A549 (cell line): ENCODE results near the gene CEPT1. TPM values are rescaled to one million over a fixed set of nuclear protein-coding genes. Genes with fewer than 3 reads are reported as not detected.

Experiments used
- ATAC-seq, 2 experiments: fragments of 200-7000 bp in 1 of 2; fragments of >200 bp in 1 of 2; cut with Nextera tagmentation in 1 of 2; cut with Tn5 transposase in 1 of 2; 3 replicates each; pipeline versions ENCODE4 v1.8.0 to v1.9.1; 2018 to 2020; ENCODE audit warnings: mild to moderate bottlenecking in 1 of 2, moderate library complexity in 1 of 2
- CTCF ChIA-PET: fragments of 300-600 bp; sonication (Branson Sonifier 250); formaldehyde crosslinking; extraction: SDS; loops from one replicate; lab custom pipeline; 2021; ENCODE audit warnings: antibody characterized with exemption, inconsistent platforms; lab: Yijun Ruan, JAX
- POLR2A ChIA-PET: fragments of 350-600 bp; formaldehyde crosslinking; extraction: SDS; loops from one replicate; lab custom pipeline; 2021; ENCODE audit warnings: antibody characterized with exemption, inconsistent platforms; lab: Yijun Ruan, JAX
- DNase-seq, 2 experiments: peaks; one replicate each; pipeline versions ENCODE4 v3.0.0 to v3.0.0-alpha.2; 2011 to 2016; ENCODE audit warnings: low read depth in 1 of 2, low spot score in 1 of 2
- FAIRE-seq: peaks from 2 replicates; lab custom pipeline; 2011; peaks lifted over from hg19 to GRCh38; lab: Jason Lieb, UNC
- H3K27ac ChIP-seq, 2 experiments: fragments of >200 bp; sonication (Bioruptor Twin); formaldehyde crosslinking; 3 replicates each; pipeline ENCODE4 v1.5.1; 2016 to 2017
- H3K4me1 ChIP-seq: fragments of >200 bp; sonication (Bioruptor Twin); formaldehyde crosslinking; 3 replicates; pipeline ENCODE4 v1.6.1; 2016
- H3K4me2 ChIP-seq: fragments of >200 bp; sonication (Bioruptor Twin); formaldehyde crosslinking; 3 replicates; pipeline ENCODE4 v1.6.1; 2016
- H3K4me3 ChIP-seq: fragments of >200 bp; sonication (Bioruptor Twin); formaldehyde crosslinking; 3 replicates; pipeline ENCODE4 v1.5.1; 2016
- H3K9me3 ChIP-seq: fragments of >200 bp; sonication (Bioruptor Twin); formaldehyde crosslinking; 3 replicates; pipeline ENCODE4 v1.6.1; 2016
- BHLHE40 ChIP-seq: IDR thresholded peaks from 2 replicates; pipeline ENCODE4 v1.6.1; 2012; ENCODE audit warnings: low read depth, low read length, inconsistent platforms
- CHD4 ChIP-seq: fragments of 200-600 bp; sonication (generic); IDR thresholded peaks from 2 replicates; pipeline ENCODE4 v1.6.1; 2016; ENCODE audit warnings: antibody characterized with exemption, mild to moderate bottlenecking, borderline replicate concordance
- EHF ChIP-seq: fragments of 250-450 bp; sonication (Bioruptor Pico); IDR thresholded peaks from 2 replicates; pipeline ENCODE4 v1.5.0; 2020; ENCODE audit warnings: mild to moderate bottlenecking
- EHMT2 ChIP-seq: fragments of 200-600 bp; sonication (generic); IDR thresholded peaks from 2 replicates; pipeline ENCODE4 v1.6.1; 2016; ENCODE audit warnings: antibody characterized with exemption, low read depth, mild to moderate bottlenecking, moderate library complexity
- ELK1 ChIP-seq: fragments of 150-350 bp; IDR thresholded peaks from 2 replicates; pipeline ENCODE4 v1.6.1; 2014; ENCODE audit warnings: low read depth, mild to moderate bottlenecking, low read length
- FOXS1 ChIP-seq: fragments of 250-450 bp; sonication (Bioruptor Pico); IDR thresholded peaks from 2 replicates; pipeline ENCODE4 v1.5.0; 2020; ENCODE audit warnings: mild to moderate bottlenecking, moderate library complexity
- HMGXB4 ChIP-seq: fragments of 250-450 bp; sonication (Bioruptor Pico); IDR thresholded peaks from 2 replicates; pipeline ENCODE4 v1.5.0; 2021; ENCODE audit warnings: mild to moderate bottlenecking, moderate library complexity, borderline replicate concordance
- HOXA7 ChIP-seq: fragments of 250-450 bp; sonication (Bioruptor Pico); IDR thresholded peaks from 2 replicates; pipeline ENCODE4 v1.5.0; 2020; ENCODE audit warnings: mild to moderate bottlenecking, moderate library complexity
- JUN ChIP-seq, 2 experiments: fragments of >200 bp; sonication (Bioruptor Twin); formaldehyde crosslinking; IDR thresholded peaks; 2 replicates in 1 of 2; 3 replicates in 1 of 2; pipeline ENCODE4 v1.6.1; 2016 to 2017
- PHF8 ChIP-seq: fragments of 200-600 bp; sonication (generic); IDR thresholded peaks from 2 replicates; pipeline ENCODE4 v1.6.1; 2016; ENCODE audit warnings: low read depth, mild to moderate bottlenecking, antibody characterized with exemption, moderate library complexity, borderline replicate concordance
- RAD21 ChIP-seq, 2 experiments: fragments of >200 bp in 1 of 2; sonication (Bioruptor Twin) in 1 of 2; formaldehyde crosslinking in 1 of 2; IDR thresholded peaks in 1 of 2; conservative IDR thresholded peaks in 1 of 2; 2 replicates in 1 of 2; 3 replicates in 1 of 2; pipeline ENCODE4 v1.6.1; 2012 to 2018; ENCODE audit warnings: inconsistent platforms in 1 of 2
- RARB ChIP-seq: fragments of 250-450 bp; sonication (Bioruptor Pico); IDR thresholded peaks from 2 replicates; pipeline ENCODE4 v1.8.0; 2021; ENCODE audit warnings: mild to moderate bottlenecking, moderate library complexity
- SMC3 ChIP-seq: fragments of >200 bp; sonication (Bioruptor Twin); formaldehyde crosslinking; IDR thresholded peaks from 3 replicates; pipeline ENCODE4 v1.6.1; 2018; ENCODE audit warnings: inconsistent platforms
- ZC3H11A ChIP-seq: fragments of 450-650 bp; IDR thresholded peaks from 2 replicates; pipeline ENCODE4 v1.6.1; 2014; ENCODE audit warnings: antibody characterized with exemption, mild to moderate bottlenecking
- WGBS: methylation state at CpG from one replicate; pipeline ENCODE4 v1.1.6; 2017; ENCODE audit errors: missing lambda C conversion rate; 5-methylcytosine and 5-hydroxymethylcytosine counted together
- polyA plus RNA-seq, 4 experiments: library from polyadenylated mRNA; depleted of rRNA in 3 of 4; stranded (reverse); fragments of >200 nt; fragmentation: RNase III in 1 of 4; extraction: RNeasy Plus Mini Kit Qiagen cat#74134 plus additional on column Dnase treatment in 1 of 4; gene quantifications; 2 replicates in 3 of 4; 3 replicates in 1 of 4; pipeline ENCODE4 v1.2.3, GENCODE V29; 2011 to 2017
- small RNA-seq, 6 experiments: library from RNA; depleted of rRNA; stranded (forward); fragments of <200 nt; gene quantifications; one replicate each; pipeline ENCODE3, GENCODE V24; 2012

CEPT1 gene
- polyA plus RNA-seq, 2 of the 4 experiments (the other 2 are of a cell fraction): 12.3 to 26.2 TPM

GRCh38 chr1:111234258-111234657 lies 94.2 kb downstream of the CEPT1 start:
- DNase-seq: no peak
- no peak for TF ChIP-seq HOXA7
- TF ChIP-seq ELK1: no peak
- no peak for TF ChIP-seq HMGXB4 (CRISPR knock-in tag)
- no peak for TF ChIP-seq RAD21 (conservative IDR thresholded peaks at IDR 0.05 in 1 of 2, IDR thresholded peaks at IDR 0.05 in 1 of 2)
- TF ChIP-seq PHF8: no peak
- no peak for TF ChIP-seq RARB (CRISPR knock-in tag)
- no peak for TF ChIP-seq FOXS1
- no peak for TF ChIP-seq EHF (CRISPR knock-in tag)
- TF ChIP-seq BHLHE40: no peak
- TF ChIP-seq CHD4: no peak
- TF ChIP-seq EHMT2: no peak
- TF ChIP-seq ZC3H11A: no peak
- TF ChIP-seq JUN (IDR thresholded peaks at IDR 0.05): no peak
- TF ChIP-seq SMC3: no peak
- WGBS: 44% methylated on average over 4 of the region's 4 CpGs
- ChIA-PET CTCF (interaction anchor here (0.6 to 1.6 kb wide), 2 partner anchors 155 to 166 kb away, joined by 3 to 5 read pairs; no protein-coding TSS in a partner anchor), POLR2A (no interaction called here)
- peak overlapping the region; percentile 33; the same call in 2 of the 3 replicates for H3K4me2 ChIP-seq
- no peak overlapping the region for H3K4me3 ChIP-seq
- H3K9me3 ChIP-seq: no peaks in the 10 kb centered on the region
- H3K27ac ChIP-seq: 0 out of 6 replicates have a peak overlapping the region, but pooled peaks of 1 of the 2 experiments have one; percentile 3
- peak in 1 of 2 experiments; percentile 43; a peak in 2 of 6 replicates for ATAC-seq
- FAIRE-seq: no peak
- peaks cover 6% of the 10 kb centered on the region; the same call in 2 of the 3 replicates for H3K4me1 ChIP-seq

Small RNAs within 50 kb of the gene (small RNA-seq; reads per million reads assigned to genes)
- 0 reads per million in 6 experiments for gene AL355816.1

Other genes with a start within 250 kb of the CEPT1 start
- gene LRIF1, start 176.3 kb upstream of the CEPT1 start, polyA plus RNA-seq (2011; rRNA removed): 29.1 and 40.8 TPM in 2 replicates
- gene LRIF1, start 176.3 kb upstream of the CEPT1 start, polyA plus RNA-seq (2017; fragmentation: RNase III; extraction: RNeasy Plus Mini Kit Qiagen cat#74134 plus additional on column Dnase treatment): 15.5 to 16.3 TPM (median 16.3 TPM) in 3 replicates
- 69.5 and 99.0 TPM in 2 replicates for gene DRAM2, start 130 bp upstream of the CEPT1 start, polyA plus RNA-seq (2011; rRNA removed)
- gene DRAM2, start 130 bp upstream of the CEPT1 start, polyA plus RNA-seq (2017; fragmentation: RNase III; extraction: RNeasy Plus Mini Kit Qiagen cat#74134 plus additional on column Dnase treatment): 17.9 to 19.0 TPM (median 18.7 TPM) in 3 replicates
- 3.4 and 3.6 TPM in 2 replicates for gene DENND2D, start 60.4 kb downstream of the CEPT1 start, polyA plus RNA-seq (2011; rRNA removed)
- gene DENND2D, start 60.4 kb downstream of the CEPT1 start, polyA plus RNA-seq (2017; fragmentation: RNase III; extraction: RNeasy Plus Mini Kit Qiagen cat#74134 plus additional on column Dnase treatment): 1.3 to 1.7 TPM (median 1.6 TPM) in 3 replicates
- 0.23 and 0.28 TPM in 2 replicates for gene CHI3L2, start 87.5 kb downstream of the CEPT1 start, polyA plus RNA-seq (2011; rRNA removed)
- 0.22 to 0.43 TPM (median 0.42 TPM) in 3 replicates for gene CHI3L2, start 87.5 kb downstream of the CEPT1 start, polyA plus RNA-seq (2017; fragmentation: RNase III; extraction: RNeasy Plus Mini Kit Qiagen cat#74134 plus additional on column Dnase treatment)
- not detected in 2 replicates for gene CHIA, start 150.6 kb downstream of the CEPT1 start, polyA plus RNA-seq (2011; rRNA removed)
- not detected in 3 replicates for gene CHIA, start 150.6 kb downstream of the CEPT1 start, polyA plus RNA-seq (2017; fragmentation: RNase III; extraction: RNeasy Plus Mini Kit Qiagen cat#74134 plus additional on column Dnase treatment)